NCI-H526 (cell line): ENCODE data around the gene NME7.
"Not testable (repeated sequence)": the region's sequence is repeated elsewhere in the genome, so short reads cannot be mapped to it uniquely, and the experiment has no call there.

Experiments used
- DNase-seq, 2 experiments: peaks; one replicate each; lab custom pipeline; 2025; lab: John Stamatoyannopoulos, UW

Gene NME7

GRCh38 chr1:169217636-169218035 is 150.0 kb downstream of the NME7 start:
- no peak for DNase-seq

- no peak for DNase-seq
Measured at GRCh38 chr1:169214598-169214997, 153.0 kb downstream of the NME7 start.

- no peak for DNase-seq
Measured at GRCh38 chr1:169212088-169212487, 155.5 kb downstream of the NME7 start.

GRCh38 chr1:169207797-169208520 is 159.6 kb downstream of the NME7 start:
- DNase-seq: no peak

- DNase-seq: no peak
Measured at GRCh38 chr1:169204157-169204556, 163.4 kb downstream of the NME7 start.

- DNase-seq: peak in 1 of 2 experiments; percentile 19
Measured at GRCh38 chr1:169202791-169203665, 164.6 kb downstream of the NME7 start.

GRCh38 chr1:169201084-169201619 is 166.4 kb downstream of the NME7 start:
- DNase-seq: no peak

GRCh38 chr1:169200319-169200718 is 167.3 kb downstream of the NME7 start:
- no peak for DNase-seq

- no peak for DNase-seq
Measured at GRCh38 chr1:169196581-169196980, 171.0 kb downstream of the NME7 start.

GRCh38 chr1:169196161-169196560 is 171.4 kb downstream of the NME7 start:
- DNase-seq: no peak

GRCh38 chr1:169193191-169193850 is 174.3 kb downstream of the NME7 start:
- no peak for DNase-seq

GRCh38 chr1:169186106-169186505 is 181.5 kb downstream of the NME7 start:
- no peak for DNase-seq

- peak in 1 of 2 experiments; percentile 18 for DNase-seq
Measured at GRCh38 chr1:169184812-169185211, 182.8 kb downstream of the NME7 start.

GRCh38 chr1:169180174-169180573 is 187.4 kb downstream of the NME7 start:
- no peak for DNase-seq

- not testable (repeated sequence) for DNase-seq
Measured at GRCh38 chr1:169179431-169179830, 188.2 kb downstream of the NME7 start.

GRCh38 chr1:169175461-169175860 is 192.1 kb downstream of the NME7 start:
- DNase-seq: no peak

- no peak for DNase-seq
Measured at GRCh38 chr1:169163059-169163458, 204.5 kb downstream of the NME7 start.

GRCh38 chr1:169161496-169162194 is 206.0 kb downstream of the NME7 start:
- no peak for DNase-seq

- no peak for DNase-seq
Measured at GRCh38 chr1:169160845-169161495, 206.6 kb downstream of the NME7 start.

- DNase-seq: no peak
Measured at GRCh38 chr1:169156580-169156979, 211.0 kb downstream of the NME7 start.

GRCh38 chr1:169155675-169156074 is 211.9 kb downstream of the NME7 start:
- no peak for DNase-seq
